BLaER1 (cell line): ENCODE data around the gene TPSD1.
"Not testable (repeated sequence)": the region's sequence is repeated elsewhere in the genome, so short reads cannot be mapped to it uniquely, and the experiment has no call there.

Source experiments
- H3K27ac ChIP-seq: shearing (Covaris generic); formaldehyde crosslinking; 2 replicates; pipeline ENCODE4 v1.8.1; 2022
- H3K27me3 ChIP-seq: shearing (Covaris generic); formaldehyde crosslinking; 2 replicates; pipeline ENCODE4 v1.8.1; 2022
- H3K36me3 ChIP-seq: shearing (Covaris generic); formaldehyde crosslinking; 2 replicates; pipeline ENCODE4 v1.8.1; 2022
- H3K4me1 ChIP-seq: shearing (Covaris generic); formaldehyde crosslinking; 2 replicates; pipeline ENCODE4 v1.8.1; 2022
- H3K4me2 ChIP-seq: shearing (Covaris generic); formaldehyde crosslinking; 2 replicates; pipeline ENCODE4 v1.8.1; 2022
- H3K4me3 ChIP-seq: shearing (Covaris generic); formaldehyde crosslinking; 2 replicates; pipeline ENCODE4 v1.8.1; 2022
- H3K9ac ChIP-seq: shearing (Covaris generic); formaldehyde crosslinking; 2 replicates; pipeline ENCODE4 v1.8.1; 2022
- H3K9me3 ChIP-seq: shearing (Covaris generic); formaldehyde crosslinking; 2 replicates; pipeline ENCODE4 v1.8.1; 2022
- H4K20me1 ChIP-seq: shearing (Covaris generic); formaldehyde crosslinking; 2 replicates; pipeline ENCODE4 v1.8.1; 2022
- Cebpa-rat ChIP-seq: shearing (Covaris generic); IDR thresholded peaks from 2 replicates; pipeline ENCODE4 v1.8.1; 2022

TPSD1 gene

GRCh38 chr16:1291576-1291974 lies 35.7 kb downstream of the TPSD1 start:
- H3K9me3 ChIP-seq = no peaks in the 10 kb centered on the region
- no peak overlapping the region for H3K4me3 ChIP-seq
- H3K27ac ChIP-seq = no peak overlapping the region
- H3K9ac ChIP-seq = no peak overlapping the region
- H3K4me1 ChIP-seq = peaks cover 73% of the 10 kb centered on the region
- 0 out of 2 replicates have a peak, but pooled peaks cover 14% of the 10 kb centered on the region for H3K27me3 ChIP-seq
- peak overlapping the region; percentile 96 for H3K4me2 ChIP-seq
- TF ChIP-seq Cebpa-rat = no peak
- H4K20me1 ChIP-seq = no peaks in the 10 kb centered on the region
- H3K36me3 ChIP-seq = no peaks in the 10 kb centered on the region

DNA sequence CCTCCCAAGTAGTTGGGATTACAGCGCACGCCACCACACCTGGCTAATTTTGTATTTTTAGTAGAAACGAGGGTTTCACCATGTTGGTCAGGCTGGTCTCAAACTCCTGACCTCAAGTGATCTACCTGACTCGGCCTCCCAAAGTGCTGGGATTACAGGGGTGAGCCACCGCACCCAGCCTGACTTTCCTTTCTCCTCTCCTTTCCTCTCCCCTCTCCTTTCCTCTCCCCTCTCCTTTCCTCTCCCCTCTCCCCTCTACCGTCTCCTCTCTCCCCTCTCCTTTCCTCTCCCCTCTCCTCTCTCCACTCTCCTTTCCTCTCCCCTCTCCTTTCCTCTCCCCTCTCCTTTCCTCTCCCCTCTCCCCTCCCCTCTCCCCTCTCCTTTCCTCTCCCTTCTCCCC lies 36.3 kb downstream of the TPSD1 start:
- not testable (repeated sequence) for H3K4me2 ChIP-seq, H3K4me3 ChIP-seq, H3K27ac ChIP-seq, H4K20me1 ChIP-seq, H3K36me3 ChIP-seq, H3K9me3 ChIP-seq, H3K9ac ChIP-seq
- Histone ChIP-seq H3K4me1 (peaks cover 79% of the 10 kb centered on the region), H3K27me3 (0 out of 2 replicates have a peak, but pooled peaks cover 14% of the 10 kb centered on the region)

GRCh38 chr16:1292808-1293207 lies 36.9 kb downstream of the TPSD1 start:
- H4K20me1 ChIP-seq, H3K9me3 ChIP-seq, H3K4me3 ChIP-seq, H3K27ac ChIP-seq, H3K27me3 ChIP-seq, H3K9ac ChIP-seq, H3K36me3 ChIP-seq: not testable (repeated sequence)
- peaks cover 85% of the 10 kb centered on the region for H3K4me1 ChIP-seq
- H3K4me2 ChIP-seq = peak overlapping the region; percentile 73

GRCh38 chr16:1293921-1294656 lies 38.2 kb downstream of the TPSD1 start:
- Histone ChIP-seq H3K36me3 (no peaks in the 10 kb centered on the region), H4K20me1 (no peaks in the 10 kb centered on the region), H3K9ac (0 out of 2 replicates have a peak overlapping the region, but pooled peaks have one; percentile 32), H3K27ac (0 out of 2 replicates have a peak overlapping the region, but pooled peaks have one; percentile 7), H3K4me2 (peak overlapping the region; percentile 73), H3K4me1 (peaks cover 80% of the 10 kb centered on the region), H3K27me3 (0 out of 2 replicates have a peak, but pooled peaks cover 5% of the 10 kb centered on the region), H3K4me3 (no peak overlapping the region), H3K9me3 (no peaks in the 10 kb centered on the region)
- no peak for TF ChIP-seq Cebpa-rat

- Histone ChIP-seq H4K20me1 (no peaks in the 10 kb centered on the region), H3K4me2 (0 out of 2 replicates have a peak overlapping the region, but pooled peaks have one; percentile 2), H3K27ac (no peak overlapping the region), H3K9me3 (no peaks in the 10 kb centered on the region), H3K4me1 (peaks cover 73% of the 10 kb centered on the region), H3K27me3 (no peaks in the 10 kb centered on the region), H3K9ac (no peak overlapping the region), H3K36me3 (no peaks in the 10 kb centered on the region), H3K4me3 (no peak overlapping the region)
- TF ChIP-seq Cebpa-rat = no peak
Observed at GRCh38 chr16:1295465-1295864, 39.6 kb downstream of the TPSD1 start.

- Histone ChIP-seq H3K4me1 (peaks cover 73% of the 10 kb centered on the region), H3K4me2 (peak overlapping the region; percentile 40)
- H3K9ac ChIP-seq, H3K36me3 ChIP-seq, H3K27me3 ChIP-seq, H3K9me3 ChIP-seq, H4K20me1 ChIP-seq, H3K27ac ChIP-seq, H3K4me3 ChIP-seq: not testable (repeated sequence)
Observed at GRCh38 chr16:1296688-1297017, 40.8 kb downstream of the TPSD1 start.

DNA sequence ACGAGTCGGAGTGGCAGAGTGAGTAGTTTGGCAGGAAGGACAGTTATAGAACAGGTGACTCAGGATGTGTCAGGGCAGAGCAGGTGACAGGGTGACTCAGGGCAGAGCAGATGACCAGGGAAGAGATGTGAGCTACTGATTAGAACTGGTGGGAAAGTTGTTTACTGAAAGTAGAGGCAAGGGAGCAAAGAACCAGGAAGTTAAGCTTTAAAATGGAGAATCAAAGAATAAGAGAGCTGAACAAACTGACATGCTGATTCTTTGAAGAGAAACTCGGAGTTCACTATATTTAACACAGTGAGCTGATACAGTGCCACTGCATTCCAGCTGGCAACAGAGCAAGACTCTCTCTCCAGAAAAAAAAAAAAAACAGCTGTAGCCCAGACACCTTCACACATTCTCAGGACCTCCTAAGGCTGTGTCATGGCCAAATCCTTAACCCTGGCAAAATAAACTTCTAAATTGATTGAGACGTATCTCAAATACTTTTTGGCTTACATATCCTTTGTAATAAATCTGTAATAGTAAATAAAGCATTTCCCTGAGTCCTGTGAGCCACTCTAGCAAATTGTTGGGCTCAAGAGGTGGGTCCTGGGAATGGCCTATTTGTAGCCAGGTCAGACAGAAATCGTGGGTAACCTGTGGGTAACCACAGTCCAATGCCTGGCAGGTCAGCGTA lies 41.3 kb downstream of the TPSD1 start:
- H3K36me3 ChIP-seq = no peaks in the 10 kb centered on the region
- peak overlapping the region; percentile 40 for H3K4me2 ChIP-seq
- H3K4me1 ChIP-seq = peaks cover 76% of the 10 kb centered on the region
- H4K20me1 ChIP-seq = no peaks in the 10 kb centered on the region
- H3K27me3 ChIP-seq = no peaks in the 10 kb centered on the region
- no peak overlapping the region for H3K27ac ChIP-seq
- no peaks in the 10 kb centered on the region for H3K9me3 ChIP-seq
- H3K4me3 ChIP-seq = no peak overlapping the region
- peak overlapping the region; percentile 27; the same call in 1 of the 2 replicates for H3K9ac ChIP-seq
- no peak for TF ChIP-seq Cebpa-rat

- H3K9ac ChIP-seq = no peak overlapping the region
- H3K4me1 ChIP-seq = peaks cover 79% of the 10 kb centered on the region
- H4K20me1 ChIP-seq = no peaks in the 10 kb centered on the region
- H3K4me2 ChIP-seq = no peak overlapping the region
- no peaks in the 10 kb centered on the region for H3K9me3 ChIP-seq
- no peak for TF ChIP-seq Cebpa-rat
- no peak overlapping the region for H3K27ac ChIP-seq
- no peaks in the 10 kb centered on the region for H3K36me3 ChIP-seq
- H3K27me3 ChIP-seq = no peaks in the 10 kb centered on the region
- no peak overlapping the region for H3K4me3 ChIP-seq
Observed at GRCh38 chr16:1298406-1298805, 42.5 kb downstream of the TPSD1 start.

DNA sequence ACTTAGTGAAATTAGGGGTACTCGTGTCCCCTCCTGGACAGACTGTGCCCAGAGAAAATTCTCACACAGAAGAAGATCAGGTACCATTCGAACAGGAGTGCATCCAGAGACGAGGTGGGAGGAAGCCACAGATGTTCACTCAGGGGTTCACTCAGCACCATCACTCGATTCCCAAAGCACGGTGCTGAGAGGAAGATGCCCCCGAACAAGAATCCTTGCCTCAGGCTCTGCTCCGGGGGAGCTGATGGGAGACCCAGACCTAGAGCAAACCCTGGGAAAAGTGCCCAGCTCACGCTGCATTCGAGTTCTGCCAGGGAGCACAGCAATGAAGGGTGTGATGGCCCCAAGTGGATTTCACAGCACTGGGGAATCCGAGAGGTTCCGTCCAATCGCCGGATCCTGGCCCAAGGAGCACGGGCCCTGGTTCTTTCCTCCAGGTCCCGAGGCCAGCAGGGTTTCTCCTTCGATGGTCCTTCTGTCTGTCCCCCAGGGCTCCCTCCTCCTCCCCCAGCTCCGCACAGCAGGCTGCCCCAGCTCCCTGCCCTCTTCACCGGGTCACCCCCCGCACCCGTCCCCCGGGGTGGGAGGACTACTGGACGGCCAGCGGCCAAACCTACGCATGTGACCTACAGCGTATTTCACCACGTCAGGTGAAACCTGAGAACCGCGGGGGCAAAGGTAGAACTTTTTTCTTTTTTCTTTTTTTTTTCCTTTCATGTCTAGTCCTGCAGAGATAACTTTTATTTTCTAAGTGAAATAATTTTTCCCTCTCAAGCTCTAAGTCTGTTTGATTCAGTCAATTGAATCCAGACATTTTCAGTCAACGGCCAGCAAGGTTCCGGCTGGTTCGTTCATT lies 43.4 kb downstream of the TPSD1 start:
- Histone ChIP-seq H3K36me3 (no peaks in the 10 kb centered on the region), H3K4me3 (no peak overlapping the region), H3K4me2 (no peak overlapping the region), H3K9me3 (no peaks in the 10 kb centered on the region), H3K27me3 (no peaks in the 10 kb centered on the region), H3K9ac (no peak overlapping the region), H3K4me1 (peaks cover 79% of the 10 kb centered on the region), H4K20me1 (no peaks in the 10 kb centered on the region), H3K27ac (no peak overlapping the region)
- TF ChIP-seq Cebpa-rat = no peak

GRCh38 chr16:1299868-1300203 lies 44.0 kb downstream of the TPSD1 start:
- H3K27ac ChIP-seq = no peak overlapping the region
- H3K4me2 ChIP-seq = no peak overlapping the region
- no peaks in the 10 kb centered on the region for H4K20me1 ChIP-seq
- no peak overlapping the region for H3K9ac ChIP-seq
- no peaks in the 10 kb centered on the region for H3K9me3 ChIP-seq
- TF ChIP-seq Cebpa-rat = no peak
- no peaks in the 10 kb centered on the region for H3K36me3 ChIP-seq
- H3K27me3 ChIP-seq = no peaks in the 10 kb centered on the region
- H3K4me1 ChIP-seq = peaks cover 79% of the 10 kb centered on the region
- H3K4me3 ChIP-seq = no peak overlapping the region
